MCF 10A (cell line): ENCODE data around the gene MOSPD3. TPM values are rescaled to one million over a fixed set of nuclear protein-coding genes. Genes with fewer than 3 reads are reported as not detected.

ENCODE experiments used
- BruUV-seq: library from RNA; stranded (reverse); fragments of 400-500 nt; replicated peaks from 2 replicates; lab custom pipeline; 2021; lab: Mats Ljungman, UMichigan
- CTCF ChIA-PET: fragments of 300-600 bp; sonication (Branson Sonifier 250); formaldehyde crosslinking; extraction: SDS; loops from one replicate; lab custom pipeline; 2021; ENCODE audit warnings: antibody characterized with exemption, inconsistent platforms; lab: Yijun Ruan, JAX
- POLR2A ChIA-PET: fragments of 300-600, 350-650 bp; sonication (Branson Sonifier 250); formaldehyde crosslinking; extraction: SDS; loops from one replicate; lab custom pipeline; 2020; ENCODE audit warnings: antibody characterized with exemption, inconsistent platforms; lab: Yijun Ruan, JAX
- DNase-seq: peaks from one replicate; pipeline ENCODE4 v3.0.0-alpha.2; 2018; ENCODE audit not compliant: unreplicated experiment
- H3K27ac Mint-ChIP-seq: one replicate; pipeline ENCODE4 v1.8.0; 2022; ENCODE audit warnings: mild to moderate bottlenecking, low read depth, mixed read lengths; ENCODE audit not compliant: unreplicated experiment
- H3K27me3 Mint-ChIP-seq: one replicate; pipeline ENCODE4 v1.8.0; 2022; ENCODE audit warnings: mixed read lengths; ENCODE audit not compliant: insufficient read depth, unreplicated experiment
- H3K36me3 Mint-ChIP-seq: one replicate; pipeline ENCODE4 v1.8.0; 2022; ENCODE audit warnings: mild to moderate bottlenecking, moderate library complexity, mixed read lengths; ENCODE audit not compliant: insufficient read depth, unreplicated experiment
- H3K4me1 Mint-ChIP-seq: one replicate; pipeline ENCODE4 v1.8.0; 2022; ENCODE audit warnings: mixed read lengths; ENCODE audit not compliant: insufficient read depth, unreplicated experiment
- H3K4me3 Mint-ChIP-seq: one replicate; pipeline ENCODE4 v1.8.0; 2022; ENCODE audit warnings: mild to moderate bottlenecking, moderate library complexity, mixed read lengths; ENCODE audit not compliant: unreplicated experiment
- H3K9me3 Mint-ChIP-seq: one replicate; pipeline ENCODE4 v1.8.0; 2022; ENCODE audit warnings: mixed read lengths; ENCODE audit not compliant: unreplicated experiment
- CTCF ChIP-seq: fragments of 200-600 bp; IDR thresholded peaks from one replicate; pipeline ENCODE4 v1.8.0; 2022; ENCODE audit warnings: antibody characterized with exemption, mild to moderate bottlenecking; ENCODE audit not compliant: unreplicated experiment
- intact Hi-C: fragments of 100-400 bp; cut with micrococcal nuclease; formaldehyde crosslinking; loops from 2 replicates; pipeline ENCODE4 v1.14.1; 2022
- total RNA-seq: library from RNA; stranded (reverse); gene quantifications from 2 replicates; pipeline ENCODE4 v1.2.3, GENCODE V29; 2022

Gene MOSPD3
- total RNA-seq, 1 experiment from 2014 or later = 7.4 TPM

GRCh38 chr7:100602889-100603725 lies 9.2 kb upstream of the MOSPD3 start:
- Mint-ChIP-seq H3K4me3 (peak overlapping the region; percentile 72), H3K4me1 (peaks cover 5% of the 10 kb centered on the region), H3K9me3 (no peaks in the 10 kb centered on the region), H3K36me3 (peaks cover 2% of the 10 kb centered on the region), H3K27ac (no peak overlapping the region), H3K27me3 (no peaks in the 10 kb centered on the region)
- no peak for DNase-seq
- POLR2A ChIA-PET = no interaction called here
- intact Hi-C loops = loop anchor here (5.0 kb wide), 1 partner anchor 89 kb away; the partner anchor contains the start of gene GIGYF1
- CTCF ChIA-PET = interaction anchor here (0.6 to 1.3 kb wide), 5 partner anchors 16 to 247 kb away, joined by 3 to 6 read pairs (median 3); partner anchors contain the start of genes FBXO24 and LRCH4
- TF ChIP-seq CTCF = no peak
- no TSS peak for BruUV-seq

- ChIA-PET CTCF (interaction anchor here (0.6 to 1.3 kb wide), 5 partner anchors 17 to 247 kb away, joined by 3 to 6 read pairs (median 3); partner anchors contain the start of genes FBXO24 and LRCH4), POLR2A (interaction anchor here (0.7 kb wide), 1 partner anchor 175 kb away, joined by 5 read pairs; the partner anchor contains the start of gene ZCWPW1)
- Mint-ChIP-seq H3K4me3 (peak overlapping the region; percentile 72), H3K27me3 (no peaks in the 10 kb centered on the region), H3K9me3 (no peaks in the 10 kb centered on the region), H3K36me3 (peaks cover 6% of the 10 kb centered on the region), H3K27ac (no peak overlapping the region), H3K4me1 (peaks cover 5% of the 10 kb centered on the region)
- intact Hi-C loops = loop anchor here (5.0 kb wide), 1 partner anchor 89 kb away; the partner anchor contains the start of gene GIGYF1
- no peak for DNase-seq
- no peak for TF ChIP-seq CTCF
- no TSS peak for BruUV-seq
Measured at GRCh38 chr7:100603726-100604027, 8.7 kb upstream of the MOSPD3 start.

- peak; percentile 55 for DNase-seq
- Mint-ChIP-seq H3K4me3 (peak overlapping the region; percentile 72), H3K4me1 (peaks cover 5% of the 10 kb centered on the region), H3K9me3 (no peaks in the 10 kb centered on the region), H3K27ac (no peak overlapping the region), H3K27me3 (no peaks in the 10 kb centered on the region), H3K36me3 (peaks cover 6% of the 10 kb centered on the region)
- peak; percentile 33 for TF ChIP-seq CTCF
- CTCF ChIA-PET = interaction anchor here (0.7 to 1.2 kb wide), 4 partner anchors 15 to 89 kb away, joined by 3 to 5 read pairs (median 3); no protein-coding TSS in a partner anchor
- intact Hi-C loops = loop anchor here (5.0 kb wide), 1 partner anchor 88 kb away; the partner anchor contains the start of gene GIGYF1
- POLR2A ChIA-PET = interaction anchor here (0.6 to 0.7 kb wide), 2 partner anchors 13 to 175 kb away, joined by 3 to 5 read pairs; partner anchors contain the start of gene ZCWPW1
- no TSS peak for BruUV-seq
Measured at GRCh38 chr7:100604028-100604975, 8.0 kb upstream of the MOSPD3 start.
